CD4-positive, alpha-beta T cell treated with Interleukin-2 at 100 ng/mL for 4 hours (primary cell): ENCODE data around the gene WDR45.
A peak's percentile ranks its signal among the peaks of the same experiment; 100 is the strongest.
"Not testable (repeated sequence)": the region's sequence is repeated elsewhere in the genome, so short reads cannot be mapped to it uniquely, and the experiment has no call there.

Experiments used
- DNase-seq: peaks from one replicate; pipeline ENCODE4 v3.0.0-alpha.2; 2020; ENCODE audit warnings: low spot score

Gene WDR45

DNA sequence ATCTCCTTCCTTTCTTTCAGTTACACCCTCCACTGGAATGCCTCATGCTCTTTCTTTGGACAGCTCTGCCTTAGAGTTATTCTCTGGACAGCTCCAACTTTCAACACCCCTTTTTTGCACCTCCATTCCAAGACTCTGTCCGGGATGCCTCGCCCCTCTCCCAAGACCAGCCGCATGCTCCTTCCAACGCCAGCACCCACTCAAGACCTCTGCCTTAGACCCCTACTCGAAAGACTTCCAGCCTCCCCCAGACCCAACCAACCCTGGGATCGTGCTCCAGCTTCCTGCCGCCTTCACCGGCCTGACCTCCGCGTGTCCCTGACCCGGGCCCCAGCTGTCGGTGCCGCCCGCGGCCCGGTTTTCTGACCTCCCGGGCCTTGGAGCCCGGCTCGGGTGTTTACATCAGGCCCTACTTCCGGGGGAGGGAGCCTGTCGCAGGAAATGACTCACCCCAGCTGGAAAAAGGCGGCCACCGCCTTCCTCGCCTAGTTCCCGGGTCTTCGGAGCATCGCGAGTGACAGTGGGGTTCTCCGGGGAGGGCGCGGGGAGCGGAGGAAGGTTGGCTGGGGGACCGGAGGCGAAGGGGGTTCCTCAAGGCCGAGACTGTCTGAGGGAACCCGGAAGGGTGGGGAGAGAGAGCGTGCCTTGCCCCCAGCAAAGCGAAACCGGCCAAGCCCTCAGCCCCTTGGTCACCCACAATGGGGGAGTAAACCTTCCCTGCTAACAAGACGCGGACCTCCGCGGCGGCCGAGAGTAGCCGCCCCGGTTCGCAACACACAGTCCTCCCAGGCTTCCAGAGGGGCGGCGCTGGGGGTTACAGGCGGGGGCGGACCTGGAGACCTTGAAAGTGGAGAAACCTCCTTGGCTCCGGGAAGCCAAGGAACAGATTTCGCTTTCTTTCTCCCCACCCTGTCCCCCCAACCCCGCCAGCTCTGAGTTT, at the start of gene WDR45:
Gene WDR45, minus strand, starts transcription at position 399 of the 940 bp plus-strand sequence. CDS start 1,792 bp downstream, outside the sequence.
- DNase-seq = peak; percentile 79

DNA sequence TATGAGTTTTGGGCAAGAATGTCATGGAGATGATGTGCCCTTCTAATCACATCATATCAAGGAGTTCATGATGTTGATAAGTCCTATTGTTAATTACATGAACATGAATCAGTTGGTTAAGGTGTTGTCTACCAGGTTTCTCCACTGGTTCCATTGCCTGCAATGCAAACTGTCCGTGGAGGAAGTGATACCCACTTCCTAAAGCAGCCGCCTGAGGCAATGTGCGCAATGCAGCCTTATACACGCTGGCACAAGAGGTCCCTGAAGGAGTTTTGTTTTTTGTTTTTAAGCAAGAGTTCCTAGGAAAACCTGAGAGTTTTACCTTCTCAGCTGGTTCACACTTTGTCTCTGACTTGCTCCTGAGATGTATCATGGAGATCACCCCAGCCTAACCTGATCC, 49.7 kb upstream of the WDR45 start:
- DNase-seq = no peak

DNA sequence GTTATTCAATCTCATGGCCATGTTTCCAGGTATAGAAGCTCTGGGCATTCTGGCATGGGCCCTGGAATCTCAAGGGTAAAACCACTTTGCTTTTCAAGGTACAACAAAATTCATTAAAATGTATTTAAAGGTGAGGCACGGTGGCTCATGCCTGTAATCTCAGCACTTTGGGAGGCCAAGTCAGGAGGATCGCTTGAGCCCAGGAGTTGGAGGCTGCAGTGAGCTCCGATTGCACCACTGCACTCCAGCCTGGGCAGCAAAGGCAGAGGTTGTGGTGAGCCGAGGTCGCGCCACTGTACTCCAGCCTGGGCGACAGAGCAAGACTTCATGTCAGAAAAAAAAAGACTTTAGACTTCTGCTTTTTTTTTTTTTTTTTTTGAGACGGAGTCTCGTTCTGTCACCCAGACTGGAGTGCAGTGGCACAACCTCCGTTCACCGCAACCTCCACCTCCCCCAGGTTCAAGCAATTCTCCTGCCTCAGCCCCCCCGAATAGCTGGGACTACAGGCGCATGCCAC, 48.1 kb upstream of the WDR45 start:
- not testable (repeated sequence) for DNase-seq

DNA sequence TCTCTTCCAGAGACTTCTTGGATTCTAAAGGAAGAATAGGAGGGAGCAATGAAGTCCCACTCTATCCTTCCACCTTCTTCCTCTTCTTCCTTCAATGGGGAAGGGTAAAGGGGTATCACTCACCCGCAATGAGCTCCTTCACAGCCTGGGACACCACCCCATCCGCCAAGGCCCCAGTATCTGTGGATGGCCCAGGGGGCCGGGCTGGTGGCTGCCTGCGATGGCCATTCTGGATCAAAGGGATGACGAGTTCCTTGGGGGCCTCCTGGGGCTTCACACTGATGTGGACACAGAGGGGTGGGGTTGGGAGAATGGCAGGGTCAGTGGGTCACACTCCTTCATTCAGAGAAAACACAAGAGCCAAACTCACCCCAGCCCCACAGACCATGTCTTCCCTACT, 42.8 kb upstream of the WDR45 start:
- no peak for DNase-seq

DNA sequence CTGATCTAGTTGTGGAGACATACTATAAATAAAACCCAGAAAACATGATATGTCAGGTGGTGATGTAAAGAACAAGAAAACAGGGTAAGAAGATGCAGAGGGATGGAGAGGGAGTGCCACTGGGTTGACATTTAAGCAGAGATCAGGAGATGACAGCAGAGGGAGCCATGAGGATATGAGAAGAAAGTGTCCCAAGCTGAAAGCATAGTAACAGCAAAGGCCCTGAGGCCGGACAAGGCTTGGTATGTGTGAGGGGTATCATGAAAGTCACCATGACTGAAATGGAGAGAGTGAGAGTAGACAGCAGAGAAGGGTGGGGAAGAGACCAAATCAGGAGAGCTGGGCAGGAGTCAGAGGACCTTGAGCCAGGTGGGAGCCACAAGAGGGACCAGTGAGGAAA, 40.4 kb upstream of the WDR45 start:
- no peak for DNase-seq

DNA sequence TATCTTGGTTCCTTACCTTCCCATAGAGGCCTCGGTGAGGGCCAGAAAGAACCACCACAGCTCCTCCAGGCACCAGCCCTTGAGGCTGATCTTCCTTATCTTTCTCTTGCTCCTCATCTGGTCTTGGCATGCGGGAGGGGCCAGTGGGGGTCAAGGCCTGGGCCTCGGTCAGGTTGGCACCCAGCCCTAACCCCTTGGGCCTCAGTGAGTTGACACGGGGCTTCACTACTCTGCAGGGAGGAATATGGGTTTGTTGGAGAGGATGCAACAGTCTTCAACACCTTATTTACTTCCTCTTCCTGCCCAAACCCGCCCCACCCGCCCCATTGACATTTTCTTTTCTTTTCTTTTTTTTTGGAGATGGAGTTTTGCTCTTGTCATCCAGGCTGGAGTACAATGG, 37.9 kb upstream of the WDR45 start:
- no peak for DNase-seq

DNA sequence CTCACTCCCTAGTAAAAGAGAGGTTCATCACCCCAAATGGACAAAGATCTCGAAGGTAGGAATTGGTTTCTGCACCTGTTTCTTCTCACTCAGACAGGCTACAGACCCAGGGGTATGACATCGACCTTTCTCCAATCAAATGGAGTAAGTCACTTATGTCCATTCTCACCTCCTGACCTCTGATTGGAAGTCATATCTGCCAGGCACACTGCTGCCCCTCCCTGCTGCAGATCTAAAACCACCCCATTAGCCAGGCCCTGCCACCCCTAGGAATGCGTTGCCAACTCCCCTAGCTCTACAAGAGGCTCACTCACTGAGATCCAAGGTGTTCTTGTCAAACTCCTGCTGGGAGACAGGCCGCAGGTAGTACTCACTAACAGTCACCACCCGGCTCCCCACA, 37.0 kb upstream of the WDR45 start:
- DNase-seq = no peak

DNA sequence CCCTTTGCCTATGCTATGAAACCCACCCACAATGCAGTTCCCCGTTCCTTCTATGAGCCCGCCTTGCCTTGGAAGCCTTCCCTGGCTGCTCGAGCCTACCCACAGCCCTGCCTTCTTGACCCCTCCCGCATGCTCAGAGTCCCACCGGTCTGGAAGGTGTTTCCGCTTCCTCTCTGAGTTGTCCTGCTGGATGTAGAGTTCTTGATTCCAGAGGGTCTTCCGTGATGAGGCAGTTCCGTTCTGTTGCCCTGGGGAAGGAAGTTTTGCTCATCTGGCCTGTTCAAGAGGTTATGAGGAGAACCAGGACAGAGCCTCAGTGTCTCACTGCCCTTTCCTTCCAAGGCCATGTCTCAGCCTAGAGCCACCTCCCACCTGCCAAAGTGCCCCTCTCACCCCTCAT, 36.4 kb upstream of the WDR45 start:
- DNase-seq = no peak

DNA sequence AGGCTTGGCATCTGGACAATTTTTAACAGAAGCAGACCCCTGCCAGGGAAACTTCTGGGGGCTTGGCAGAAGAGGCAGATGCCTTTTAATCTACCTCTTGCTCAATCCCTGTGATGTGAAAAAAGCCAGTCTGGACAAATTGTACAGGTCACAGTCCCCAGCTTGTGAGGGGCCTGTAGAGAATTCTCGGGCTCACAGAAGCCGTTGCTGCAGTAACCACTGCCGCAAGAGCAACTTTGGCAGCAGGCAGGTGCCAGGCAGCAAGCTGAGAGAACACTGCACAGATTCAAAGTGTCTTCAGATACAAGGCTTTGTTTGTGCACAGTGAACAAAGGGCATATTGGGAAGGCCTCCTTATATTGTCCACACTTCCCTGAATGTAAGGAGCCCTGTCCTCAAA, 32.1 kb upstream of the WDR45 start:
- DNase-seq = no peak

DNA sequence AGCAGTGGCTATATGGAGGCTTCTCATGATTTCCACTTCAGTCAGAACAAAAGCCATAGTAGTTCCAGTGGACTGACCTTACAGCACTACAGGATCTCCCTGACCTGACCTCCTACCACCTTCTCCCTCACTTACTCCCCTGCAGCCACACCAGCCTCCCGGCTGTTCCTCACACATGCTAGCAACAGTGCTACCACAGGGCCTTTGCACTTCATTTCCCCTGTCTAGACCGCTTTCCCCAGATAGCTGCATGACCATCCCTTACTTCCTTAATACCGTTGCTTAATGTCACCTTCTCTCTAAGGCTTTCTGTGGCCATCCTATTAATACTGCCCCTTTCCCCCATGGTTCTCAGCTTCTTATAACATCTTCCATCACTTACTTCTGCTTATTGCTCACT, 30.7 kb upstream of the WDR45 start:
- no peak for DNase-seq

DNA sequence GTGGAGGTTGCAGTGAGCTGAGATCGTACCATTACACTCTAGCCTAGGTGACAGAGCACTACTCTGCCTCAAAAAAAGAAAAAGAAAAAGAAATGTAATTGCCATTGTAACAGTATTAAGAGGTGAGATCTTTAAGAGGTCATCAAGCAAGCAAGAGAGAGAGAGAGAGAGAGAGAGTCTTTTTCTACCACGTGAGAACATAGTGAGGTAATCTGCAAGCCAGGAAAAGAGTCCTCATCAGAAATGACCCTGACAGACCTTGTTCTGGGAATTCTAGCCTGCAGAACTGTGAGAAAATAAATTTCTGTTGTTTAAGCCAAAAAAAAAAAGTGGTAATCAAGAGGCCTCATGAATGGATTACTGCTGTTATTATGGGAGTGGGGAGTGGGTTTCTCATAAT, 29.0 kb upstream of the WDR45 start:
- no peak for DNase-seq

DNA sequence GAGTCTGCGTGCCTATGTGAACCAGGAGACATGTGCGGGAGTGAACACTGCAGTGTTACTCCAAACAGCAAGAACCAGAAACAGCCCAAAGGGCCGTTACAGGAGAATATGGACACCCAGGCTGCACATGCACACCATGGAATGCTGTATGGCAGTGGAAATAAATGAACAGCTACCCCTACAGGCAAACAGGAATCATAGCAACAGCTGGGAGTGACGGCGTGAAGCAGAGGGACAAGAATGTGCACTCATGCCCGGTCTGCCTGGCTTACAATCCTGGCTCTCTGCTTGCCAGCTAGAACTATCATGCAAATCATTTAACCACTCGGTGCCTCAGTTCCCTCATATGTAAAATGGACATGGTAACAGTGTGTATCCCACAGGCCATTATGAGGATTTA, 27.2 kb upstream of the WDR45 start:
- DNase-seq = peak; percentile 18

DNA sequence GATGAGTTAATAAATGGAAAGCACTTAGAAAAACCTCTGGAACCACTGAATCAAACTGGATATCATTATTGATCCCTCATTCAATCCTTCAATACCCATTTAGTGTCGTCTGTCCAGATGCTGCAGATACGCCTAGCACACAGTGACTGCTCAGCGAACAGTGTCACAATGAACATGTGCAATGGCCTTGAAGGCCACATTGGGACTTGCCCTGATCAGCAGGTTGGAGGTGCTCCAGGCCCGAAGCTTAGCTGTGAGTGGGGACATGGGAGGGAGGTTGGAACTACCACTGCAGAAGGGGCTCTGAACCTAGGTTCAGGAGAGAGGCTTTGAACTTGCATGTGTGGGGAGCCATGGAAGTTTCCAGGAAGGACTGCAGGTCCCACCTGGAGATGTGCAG, 26.6 kb upstream of the WDR45 start:
- DNase-seq = no peak

DNA sequence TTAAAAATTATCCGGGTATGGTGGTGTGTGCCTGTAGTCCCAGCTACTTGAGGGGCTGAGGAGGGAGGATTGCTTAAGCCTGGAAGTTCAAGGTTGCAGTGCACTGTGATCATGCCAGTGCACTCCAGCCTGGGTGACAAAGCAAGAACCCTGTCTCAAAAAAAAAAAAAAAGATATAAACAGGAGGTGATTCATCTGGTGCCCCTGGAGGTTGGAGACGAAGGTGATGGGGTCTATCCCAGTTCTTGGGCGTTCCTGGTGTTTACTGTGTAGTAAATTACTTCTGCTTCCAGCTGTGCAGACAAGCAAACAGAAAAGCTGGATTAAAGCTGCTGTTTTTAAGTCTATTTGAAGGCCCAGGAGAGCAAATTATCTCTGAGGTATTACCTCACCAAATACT, 23.9 kb upstream of the WDR45 start:
- no peak for DNase-seq

DNA sequence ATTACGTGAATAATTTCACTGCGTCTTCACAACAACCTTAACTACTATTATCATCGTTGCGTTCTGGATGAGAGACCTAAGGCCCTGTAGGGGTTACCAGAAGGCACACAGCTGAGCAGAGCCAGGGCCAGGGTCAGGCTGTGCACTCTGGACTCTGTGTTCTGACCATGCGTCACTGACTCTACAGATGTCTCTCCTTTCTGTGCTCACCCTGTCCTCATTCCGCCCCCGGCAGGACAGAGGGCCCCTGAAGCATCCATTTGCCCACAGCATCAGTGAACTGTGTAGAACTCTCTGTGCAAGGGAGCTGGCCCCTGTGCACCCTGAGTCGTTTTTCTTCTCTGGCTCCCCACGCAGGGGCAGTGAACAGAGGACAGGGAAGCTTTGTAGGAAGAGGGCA, 22.5 kb upstream of the WDR45 start:
- no peak for DNase-seq

DNA sequence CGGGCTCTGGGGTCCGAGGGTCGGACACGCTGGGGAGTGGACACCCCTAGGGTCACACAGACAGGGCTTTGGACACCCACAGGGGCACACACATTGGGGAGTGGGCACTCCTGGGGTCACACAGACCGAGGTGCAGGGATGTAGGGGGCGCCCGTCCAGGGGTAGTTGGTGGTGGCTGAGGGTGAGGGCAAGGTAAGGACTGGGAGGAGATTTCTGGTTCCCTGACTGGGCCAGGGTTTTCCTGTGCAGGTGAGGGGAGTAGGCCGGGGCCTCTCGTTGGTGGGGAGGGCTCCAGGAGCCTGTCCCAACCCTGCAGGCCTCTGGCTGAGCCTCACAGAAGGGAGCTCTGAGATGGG, 21.9 kb upstream of the WDR45 start:
- DNase-seq = no peak

DNA sequence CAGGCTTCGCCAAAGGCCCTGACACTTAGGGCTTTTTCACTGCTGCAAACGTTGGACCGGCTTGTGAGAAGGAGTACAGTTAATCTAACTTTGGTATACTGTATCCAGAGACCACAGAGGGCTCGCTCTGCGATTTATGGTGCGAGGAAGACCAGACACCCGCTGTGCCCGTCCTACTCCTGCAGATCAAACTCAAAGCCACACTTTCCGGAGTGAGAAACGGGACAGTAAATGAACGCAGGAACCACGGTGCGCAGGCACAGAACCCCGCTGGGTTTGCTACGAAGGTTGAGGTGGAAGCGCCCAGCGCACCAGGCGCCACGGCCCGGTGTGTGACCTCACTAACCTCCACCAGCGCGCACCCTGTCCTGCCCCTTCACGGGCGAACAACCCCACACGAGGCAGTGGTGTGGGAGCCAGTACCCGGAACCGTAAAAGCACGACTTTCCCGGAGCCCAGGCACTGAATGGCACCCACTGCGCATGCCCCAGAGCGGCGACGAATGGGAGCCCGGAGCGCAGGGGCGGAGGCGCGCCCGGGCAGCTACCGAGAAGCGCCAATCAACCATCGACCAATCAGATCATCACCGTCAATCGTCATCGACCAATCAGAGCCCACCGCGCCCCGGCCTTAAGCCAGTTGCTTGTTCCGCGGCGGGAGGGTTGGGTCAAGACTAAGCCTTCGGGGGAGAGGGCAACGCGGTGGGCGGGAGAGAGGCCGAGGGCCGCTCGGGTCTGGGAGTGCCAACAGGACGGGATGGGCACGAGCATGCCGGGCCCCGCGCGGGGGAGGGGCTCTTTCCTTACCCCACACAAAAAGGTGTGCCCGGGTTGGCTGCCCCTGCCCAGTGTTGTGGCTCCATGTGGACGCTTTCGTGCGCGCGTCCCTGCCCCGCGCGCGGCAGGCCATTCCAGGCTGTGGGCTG, 21.3 kb upstream of the WDR45 start:
- DNase-seq = peak; percentile 92

DNA sequence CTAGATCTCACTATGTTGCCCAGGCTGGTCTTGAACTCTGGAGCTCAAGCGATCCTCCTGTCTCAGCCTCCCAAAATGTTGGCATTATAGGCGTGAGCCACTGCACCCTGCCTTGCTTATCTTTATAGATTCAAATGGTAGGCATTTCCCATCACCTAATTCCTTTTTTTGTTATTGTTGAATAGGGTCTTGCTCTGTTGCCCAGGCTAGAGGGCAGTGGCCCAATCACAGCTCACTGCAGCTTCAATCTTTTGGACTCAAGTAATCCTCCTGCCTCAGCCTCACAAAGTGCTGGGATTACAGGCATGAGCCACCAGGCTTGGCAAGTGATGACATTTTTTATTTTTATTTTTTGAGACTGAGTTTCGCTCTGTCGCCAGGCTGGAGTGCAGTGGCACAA, 16.7 kb upstream of the WDR45 start:
- DNase-seq = no peak

DNA sequence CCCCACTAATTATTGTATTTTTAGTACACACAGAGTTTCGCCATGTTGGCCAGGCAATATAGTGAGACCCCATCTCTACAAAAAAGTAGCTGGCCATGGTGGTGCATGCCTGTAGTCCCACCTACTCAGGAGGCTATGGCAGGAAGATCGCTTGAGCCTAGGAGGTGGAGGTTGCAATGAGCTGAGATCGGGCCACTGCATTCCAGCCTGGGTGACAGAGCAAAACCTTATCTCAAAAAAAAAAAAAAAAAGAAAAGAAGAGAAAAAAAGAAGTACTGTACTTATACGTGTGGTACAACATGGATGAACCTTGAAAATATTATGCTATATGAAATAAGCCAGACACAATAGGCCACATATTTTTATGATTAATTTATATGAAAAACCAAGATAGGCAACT, 9.9 kb upstream of the WDR45 start:
- DNase-seq = no peak

DNA sequence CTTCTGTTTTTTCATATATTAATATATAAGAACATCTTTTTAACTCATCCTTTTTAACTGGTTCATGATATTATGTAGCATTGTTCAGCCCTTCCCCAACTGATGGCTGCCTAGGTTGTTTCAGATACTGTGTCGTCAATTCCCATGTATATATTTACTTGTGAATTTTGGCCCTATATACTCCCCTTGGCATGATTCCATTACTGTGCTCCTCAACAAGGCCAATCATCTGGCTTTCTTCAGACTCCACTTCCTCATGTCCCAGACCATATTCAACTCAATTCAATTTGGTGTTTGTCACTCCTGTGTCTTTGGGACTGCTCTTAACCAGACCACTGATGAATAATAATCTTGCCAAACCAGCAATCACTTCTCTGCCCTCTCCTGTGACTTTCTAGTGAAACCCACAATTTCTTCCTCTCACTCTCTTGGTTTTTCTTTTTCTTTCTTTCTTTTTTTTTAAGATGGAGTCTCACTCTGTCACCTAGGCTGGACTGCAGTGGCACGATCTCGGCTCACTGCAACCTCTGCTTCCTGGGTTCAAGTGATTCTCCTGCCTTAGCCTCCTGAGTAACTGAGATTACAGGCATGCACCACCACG, 2.7 kb upstream of the WDR45 start:
- no peak for DNase-seq

DNA sequence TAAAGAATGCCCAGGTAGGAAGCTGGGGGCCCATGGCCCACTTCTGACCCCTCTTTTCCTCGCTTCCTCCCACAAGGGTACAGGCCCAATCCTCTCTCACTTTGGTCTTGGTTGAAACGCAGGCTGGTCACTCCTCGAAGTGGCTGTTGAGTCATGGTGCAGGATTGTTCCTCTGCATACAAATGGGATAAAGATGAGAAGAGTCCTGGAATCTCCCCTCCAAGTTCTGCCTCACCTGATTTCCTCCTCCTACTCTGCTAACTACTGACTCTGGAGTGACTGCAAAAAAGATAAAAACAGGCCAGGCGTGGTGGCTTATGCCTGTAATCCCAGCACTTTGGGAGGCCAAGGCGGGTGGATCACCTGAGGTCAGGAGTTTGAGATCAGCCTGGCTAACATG, 1.7 kb downstream of the WDR45 start:
- DNase-seq = no peak

DNA sequence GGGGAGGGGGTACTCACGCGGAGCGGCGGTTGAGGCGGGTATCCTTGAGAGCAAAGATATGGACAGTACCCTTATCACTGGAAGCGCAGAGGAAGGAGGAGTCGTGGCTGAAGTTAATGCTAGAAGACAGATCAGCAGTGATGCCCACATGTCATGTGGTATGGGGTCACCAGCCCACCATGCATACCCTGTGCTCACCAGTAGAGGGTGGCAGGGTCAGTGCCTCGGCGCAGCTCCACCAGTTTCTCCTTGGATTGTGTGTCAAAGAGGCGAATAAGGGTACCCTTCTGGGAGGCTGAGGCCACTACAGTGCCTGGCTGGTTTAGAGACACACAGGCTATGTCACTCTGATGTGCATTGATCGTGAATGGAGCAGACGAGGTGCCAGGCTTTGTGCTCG, 4.3 kb downstream of the WDR45 start:
- no peak for DNase-seq
